Left ventricle myocardium inferior (tissue), 1 donor: ENCODE results near the gene MAML3. TPM values are rescaled to one million over a fixed set of nuclear protein-coding genes. Genes with fewer than 3 reads are reported as not detected.

Experiments
- DNase-seq: peaks from one replicate; pipeline ENCODE4 v3.0.0-alpha.2; 2020
- H3K27ac ChIP-seq: fragments of 200-600 bp; replicated peaks from 2 replicates; pipeline ENCODE4 v1.8.0; 2021
- H3K27me3 ChIP-seq: fragments of 200-600 bp; 2 replicates; pipeline ENCODE4 v1.8.0; 2021; ENCODE audit warnings: low read depth
- H3K36me3 ChIP-seq: fragments of 200-600 bp; 2 replicates; pipeline ENCODE4 v1.8.0; 2021
- H3K4me1 ChIP-seq: fragments of 200-600 bp; 2 replicates; pipeline ENCODE4 v1.8.0; 2021
- H3K4me3 ChIP-seq: fragments of 200-600 bp; 2 replicates; pipeline ENCODE4 v1.8.0; 2021; ENCODE audit warnings: mild to moderate bottlenecking, moderate library complexity
- H3K9me3 ChIP-seq: fragments of 200-600 bp; replicated peaks from 2 replicates; pipeline ENCODE4 v1.8.0; 2021
- intact Hi-C: fragments of 100-400 bp; cut with micrococcal nuclease; formaldehyde crosslinking; loops from one replicate; pipeline ENCODE4 v1.11.0; 2022
- total RNA-seq: library from RNA; stranded (reverse); fragmentation: NEBNext Ultra II Directional; extraction: Animal tissue kit (Norgen Biotek cat#: 25700); gene quantifications from one replicate; pipeline ENCODE4 v1.2.1, GENCODE V29; 2021
- TF ChIP-seq, protein P1 (sequence below): fragments of 200-600 bp; IDR thresholded peaks from 2 replicates; pipeline ENCODE4 v1.8.0; 2021; ENCODE audit warnings: antibody characterized with exemption, mild to moderate bottlenecking, borderline replicate concordance
- donor health status: DM: no; HTN: yes; CAD: no; lungs with severe emphysema.

Gene MAML3
- total RNA-seq, 1 donor from 2014 or later = 2.6 TPM

DNA sequence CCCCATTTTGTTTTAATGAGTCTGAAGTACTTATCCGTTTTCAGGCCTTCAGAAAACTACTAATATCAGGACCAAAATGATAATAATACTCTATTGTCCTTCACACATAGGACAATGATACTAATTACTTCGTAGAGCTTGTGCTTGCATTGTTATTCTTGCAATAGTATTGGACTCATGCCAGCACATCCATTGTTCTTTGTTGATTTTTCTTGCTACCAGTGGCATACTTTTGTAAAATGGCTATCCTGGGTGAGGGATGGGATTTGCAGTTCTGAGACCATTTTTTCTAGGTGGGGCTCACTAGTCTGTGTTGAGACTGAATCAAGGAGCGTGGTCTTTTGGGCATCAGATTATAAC lies 195.3 kb downstream of the MAML3 start:
- H3K27ac ChIP-seq = no peak overlapping the region
- H3K4me3 ChIP-seq = no peak overlapping the region
- intact Hi-C loops = no loop called here
- TF ChIP-seq, protein P1, sequence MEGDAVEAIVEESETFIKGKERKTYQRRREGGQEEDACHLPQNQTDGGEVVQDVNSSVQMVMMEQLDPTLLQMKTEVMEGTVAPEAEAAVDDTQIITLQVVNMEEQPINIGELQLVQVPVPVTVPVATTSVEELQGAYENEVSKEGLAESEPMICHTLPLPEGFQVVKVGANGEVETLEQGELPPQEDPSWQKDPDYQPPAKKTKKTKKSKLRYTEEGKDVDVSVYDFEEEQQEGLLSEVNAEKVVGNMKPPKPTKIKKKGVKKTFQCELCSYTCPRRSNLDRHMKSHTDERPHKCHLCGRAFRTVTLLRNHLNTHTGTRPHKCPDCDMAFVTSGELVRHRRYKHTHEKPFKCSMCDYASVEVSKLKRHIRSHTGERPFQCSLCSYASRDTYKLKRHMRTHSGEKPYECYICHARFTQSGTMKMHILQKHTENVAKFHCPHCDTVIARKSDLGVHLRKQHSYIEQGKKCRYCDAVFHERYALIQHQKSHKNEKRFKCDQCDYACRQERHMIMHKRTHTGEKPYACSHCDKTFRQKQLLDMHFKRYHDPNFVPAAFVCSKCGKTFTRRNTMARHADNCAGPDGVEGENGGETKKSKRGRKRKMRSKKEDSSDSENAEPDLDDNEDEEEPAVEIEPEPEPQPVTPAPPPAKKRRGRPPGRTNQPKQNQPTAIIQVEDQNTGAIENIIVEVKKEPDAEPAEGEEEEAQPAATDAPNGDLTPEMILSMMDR = no peak
- H3K9me3 ChIP-seq = no peaks in the 10 kb centered on the region
- no peaks in the 10 kb centered on the region for H3K36me3 ChIP-seq
- peaks cover 28% of the 10 kb centered on the region for H3K4me1 ChIP-seq
- no peak for DNase-seq
- H3K27me3 ChIP-seq = no peaks in the 10 kb centered on the region

DNA sequence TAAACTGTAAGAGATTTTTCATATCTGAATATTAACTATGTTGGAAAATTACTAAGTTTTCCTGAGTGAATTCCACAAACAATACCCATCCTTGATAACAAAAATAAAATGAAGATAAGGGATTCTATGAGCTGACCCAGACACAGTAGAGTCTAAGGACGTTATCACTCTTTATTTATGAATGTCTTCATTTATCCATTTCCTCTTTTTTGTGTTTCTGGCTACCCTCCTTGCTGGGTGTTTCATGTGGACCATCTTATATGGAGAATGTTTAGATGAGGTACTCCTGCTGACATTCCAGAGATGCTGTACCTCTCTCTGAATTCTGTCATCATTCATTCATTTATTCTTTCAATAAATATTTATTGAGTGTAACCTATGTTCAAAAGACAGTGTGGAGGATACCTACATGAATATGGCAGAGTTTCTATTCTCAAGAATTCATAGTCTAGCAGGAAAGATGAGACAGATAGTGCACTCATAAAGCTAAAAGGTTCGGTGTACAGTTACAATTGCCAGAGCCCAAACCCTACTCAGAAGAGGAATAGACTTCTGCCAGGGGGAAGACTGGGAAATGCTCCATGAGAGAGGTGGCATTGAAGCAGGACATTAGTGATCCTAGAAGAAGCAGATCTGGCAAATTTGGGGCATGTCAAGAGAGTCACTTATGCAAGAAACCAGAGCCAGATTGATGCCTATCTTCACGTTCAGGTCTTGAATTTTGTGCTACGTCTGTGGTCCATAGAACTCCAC lies 195.8 kb downstream of the MAML3 start:
- Histone ChIP-seq H3K27ac (no peak overlapping the region), H3K36me3 (no peaks in the 10 kb centered on the region), H3K4me1 (peaks cover 28% of the 10 kb centered on the region), H3K4me3 (no peak overlapping the region), H3K9me3 (no peaks in the 10 kb centered on the region), H3K27me3 (no peaks in the 10 kb centered on the region)
- no peak for DNase-seq
- intact Hi-C loops = no loop called here
- TF ChIP-seq, protein P1 = no peak

DNA sequence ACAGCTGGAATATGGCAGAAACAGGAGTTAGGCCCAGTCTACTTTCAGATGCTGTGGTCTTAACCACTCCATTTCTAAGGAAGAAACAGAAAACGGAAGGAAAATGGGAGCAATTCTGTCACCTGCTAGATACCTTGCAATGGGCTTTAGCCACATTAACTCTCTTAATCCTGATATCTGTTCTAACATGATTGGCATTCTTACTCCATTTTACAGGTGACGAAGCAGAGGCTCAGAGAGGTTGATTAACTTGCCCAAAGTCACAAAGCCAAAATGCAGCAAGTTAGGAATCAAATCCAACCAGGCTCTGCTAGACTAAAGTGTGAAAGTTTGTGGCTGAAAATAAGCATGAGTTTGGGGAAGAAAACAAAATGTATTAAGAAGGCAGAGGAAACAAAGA lies 196.9 kb downstream of the MAML3 start:
- TF ChIP-seq, protein P1 = no peak
- H3K36me3 ChIP-seq = no peaks in the 10 kb centered on the region
- intact Hi-C loops = no loop called here
- no peaks in the 10 kb centered on the region for H3K9me3 ChIP-seq
- no peaks in the 10 kb centered on the region for H3K27me3 ChIP-seq
- no peak for DNase-seq
- peaks cover 23% of the 10 kb centered on the region for H3K4me1 ChIP-seq
- peak overlapping the region; percentile 9 for H3K27ac ChIP-seq
- H3K4me3 ChIP-seq = no peak overlapping the region

DNA sequence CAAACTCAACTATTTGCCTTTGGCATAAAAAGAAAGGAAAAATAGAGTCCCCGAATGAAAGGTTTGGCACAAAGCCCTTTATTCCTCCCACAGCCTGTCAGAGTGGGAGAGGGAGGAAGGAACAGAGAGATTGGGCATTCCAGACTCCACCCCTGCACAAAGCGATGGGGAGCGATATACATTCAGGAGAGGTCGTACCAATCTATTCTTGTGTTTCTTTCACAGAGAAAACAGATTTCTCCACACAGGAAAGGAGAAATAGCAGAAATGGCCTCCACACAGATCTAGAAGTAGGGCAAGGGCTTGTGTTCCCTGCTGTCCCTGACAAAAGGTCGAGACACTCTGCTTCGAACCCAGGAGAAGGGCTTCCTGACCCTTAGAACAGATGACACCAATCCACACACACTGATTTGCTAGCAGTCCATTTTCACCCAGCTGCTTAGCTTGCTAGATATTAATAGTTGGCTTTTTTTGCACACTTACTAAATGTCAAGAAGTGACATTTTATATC lies 197.4 kb downstream of the MAML3 start:
- Histone ChIP-seq H3K36me3 (no peaks in the 10 kb centered on the region), H3K27ac (peak overlapping the region; percentile 9), H3K27me3 (no peaks in the 10 kb centered on the region), H3K9me3 (no peaks in the 10 kb centered on the region), H3K4me3 (peak overlapping the region; percentile 33), H3K4me1 (peaks cover 18% of the 10 kb centered on the region)
- DNase-seq = no peak
- TF ChIP-seq, protein P1 = no peak
- intact Hi-C loops = no loop called here

DNA sequence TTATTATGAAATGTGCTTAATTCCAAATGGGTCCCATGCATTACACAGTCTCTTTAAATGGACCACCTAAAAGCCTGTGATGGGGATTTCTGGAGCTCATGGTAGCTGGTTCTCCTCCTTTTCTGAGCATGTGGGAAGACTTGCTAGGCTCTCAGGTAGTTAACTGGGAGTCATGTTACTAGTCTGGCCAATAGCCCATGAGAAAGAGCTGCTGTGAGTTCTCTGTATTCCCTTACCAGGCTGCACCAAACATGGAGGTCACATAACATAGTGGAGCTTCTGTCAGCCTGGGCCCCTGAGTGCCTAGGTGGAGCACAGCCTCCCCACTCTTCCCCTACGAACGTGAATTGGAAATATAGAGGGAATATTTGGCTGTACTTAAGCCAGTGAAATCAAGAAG lies 198.4 kb downstream of the MAML3 start:
- intact Hi-C loops = no loop called here
- no peaks in the 10 kb centered on the region for H3K36me3 ChIP-seq
- TF ChIP-seq, protein P1 = no peak
- no peaks in the 10 kb centered on the region for H3K9me3 ChIP-seq
- H3K27ac ChIP-seq = no peak overlapping the region
- peaks cover 15% of the 10 kb centered on the region for H3K4me1 ChIP-seq
- no peak overlapping the region for H3K4me3 ChIP-seq
- H3K27me3 ChIP-seq = no peaks in the 10 kb centered on the region
- DNase-seq = no peak
